ENCODE data around the gene TFDP1.

TFDP1 gene

DNA sequence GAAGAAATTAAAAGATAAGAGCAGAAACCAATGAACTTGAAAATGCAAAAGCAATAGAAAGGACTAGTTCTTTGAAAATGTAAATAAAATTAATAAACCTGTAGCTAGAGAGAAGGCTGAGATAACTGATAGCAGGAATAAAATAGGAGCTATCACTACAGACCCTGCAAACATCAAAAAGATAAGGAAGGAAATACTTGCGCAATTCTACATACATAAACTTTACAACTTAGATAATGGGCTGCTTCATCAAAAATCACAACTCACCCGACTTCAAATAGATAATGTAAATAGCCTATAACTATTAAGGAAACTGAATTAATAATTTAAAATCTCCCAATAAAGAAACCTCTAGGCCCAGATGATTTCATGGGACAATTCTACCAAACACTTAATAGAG, 77.0 kb downstream of the TFDP1 start:
- no peaks in the 10 kb centered on the region for H3K4me1 Mint-ChIP-seq
- peaks cover 15% of the 10 kb centered on the region for H3K27me3 Mint-ChIP-seq (ENCODE audit: low read depth)
- no peak overlapping the region for H3K27ac Mint-ChIP-seq
- no peaks in the 10 kb centered on the region for H3K36me3 Mint-ChIP-seq (ENCODE audit: low read depth)
- peaks cover 17% of the 10 kb centered on the region for H3K9me3 Mint-ChIP-seq
- TF ChIP-seq, protein P1, sequence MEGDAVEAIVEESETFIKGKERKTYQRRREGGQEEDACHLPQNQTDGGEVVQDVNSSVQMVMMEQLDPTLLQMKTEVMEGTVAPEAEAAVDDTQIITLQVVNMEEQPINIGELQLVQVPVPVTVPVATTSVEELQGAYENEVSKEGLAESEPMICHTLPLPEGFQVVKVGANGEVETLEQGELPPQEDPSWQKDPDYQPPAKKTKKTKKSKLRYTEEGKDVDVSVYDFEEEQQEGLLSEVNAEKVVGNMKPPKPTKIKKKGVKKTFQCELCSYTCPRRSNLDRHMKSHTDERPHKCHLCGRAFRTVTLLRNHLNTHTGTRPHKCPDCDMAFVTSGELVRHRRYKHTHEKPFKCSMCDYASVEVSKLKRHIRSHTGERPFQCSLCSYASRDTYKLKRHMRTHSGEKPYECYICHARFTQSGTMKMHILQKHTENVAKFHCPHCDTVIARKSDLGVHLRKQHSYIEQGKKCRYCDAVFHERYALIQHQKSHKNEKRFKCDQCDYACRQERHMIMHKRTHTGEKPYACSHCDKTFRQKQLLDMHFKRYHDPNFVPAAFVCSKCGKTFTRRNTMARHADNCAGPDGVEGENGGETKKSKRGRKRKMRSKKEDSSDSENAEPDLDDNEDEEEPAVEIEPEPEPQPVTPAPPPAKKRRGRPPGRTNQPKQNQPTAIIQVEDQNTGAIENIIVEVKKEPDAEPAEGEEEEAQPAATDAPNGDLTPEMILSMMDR (IDR thresholded peaks at IDR 0.05; ENCODE audit: unreplicated experiment in 3 of 3) = no peak
- no peak overlapping the region for H3K4me3 Mint-ChIP-seq

DNA sequence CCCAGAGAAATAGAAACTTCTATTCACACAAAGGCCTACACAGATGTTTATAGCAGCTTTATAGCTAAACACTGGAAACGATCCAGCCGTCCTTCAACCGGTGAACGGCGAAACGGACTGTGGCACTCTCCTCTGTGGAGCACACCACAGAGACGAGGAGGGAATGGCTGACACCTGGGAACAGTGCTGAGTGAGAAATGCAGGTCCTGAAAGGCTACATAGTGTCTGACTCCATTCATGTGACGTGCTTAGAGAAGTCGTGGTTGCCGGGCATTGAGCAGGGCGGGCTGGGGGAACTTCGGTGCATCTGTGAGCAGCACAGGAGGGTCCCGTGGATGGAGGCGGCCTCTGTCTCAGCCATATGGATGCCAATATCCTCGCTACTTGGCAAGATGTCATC, 79.4 kb downstream of the TFDP1 start:
- Mint-ChIP-seq H3K27me3 (ENCODE audit: low read depth) (peaks cover 18% of the 10 kb centered on the region), H3K9me3 (peaks cover 17% of the 10 kb centered on the region), H3K27ac (no peak overlapping the region), H3K4me1 (peaks cover 3% of the 10 kb centered on the region), H3K36me3 (ENCODE audit: low read depth) (no peaks in the 10 kb centered on the region), H3K4me3 (no peak overlapping the region)
- TF ChIP-seq, protein P1 (IDR thresholded peaks at IDR 0.05; ENCODE audit: unreplicated experiment in 3 of 3) = no peak

DNA sequence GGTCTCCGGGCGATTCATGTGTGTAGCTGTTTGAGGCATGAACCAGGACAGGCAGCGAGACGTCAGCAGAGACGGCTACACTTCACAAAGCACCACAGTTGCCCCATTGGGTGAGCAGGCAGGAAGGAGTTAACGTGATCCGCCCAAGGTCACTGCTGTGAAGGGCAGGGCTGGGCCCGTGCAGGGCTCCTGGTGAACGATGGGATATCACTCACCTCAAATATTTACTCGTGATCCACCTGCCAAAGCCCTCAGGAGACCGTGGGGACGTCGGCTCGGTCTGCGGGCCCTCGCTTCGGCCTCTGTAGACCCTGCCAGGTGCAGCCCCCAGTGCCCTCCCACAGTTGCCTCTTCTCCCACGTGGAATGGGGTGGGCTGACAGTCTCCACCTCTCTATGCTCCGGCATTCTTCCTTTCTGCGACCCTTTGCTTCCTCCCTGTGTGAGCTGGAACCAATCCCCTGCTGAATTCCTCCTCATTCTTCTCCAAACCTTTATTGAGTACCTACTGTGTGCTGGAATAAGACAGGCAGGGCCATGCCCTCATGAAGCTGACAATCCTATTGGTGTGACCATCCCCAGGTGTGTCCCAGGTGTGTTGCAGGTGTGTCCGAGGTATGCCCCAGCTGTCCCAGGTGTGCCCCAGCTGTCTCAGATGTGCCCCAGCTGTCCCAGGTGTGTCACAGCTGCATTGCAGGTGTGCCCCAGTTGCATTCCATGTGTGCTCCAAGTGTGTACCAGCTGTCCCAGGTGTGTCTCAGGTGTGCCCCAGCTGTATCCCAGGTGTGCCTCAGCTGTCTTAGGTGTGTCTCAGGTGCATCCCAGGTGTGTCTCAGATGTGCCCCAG, 80.4 kb downstream of the TFDP1 start:
- H3K9me3 Mint-ChIP-seq = peaks cover 17% of the 10 kb centered on the region
- H3K27ac Mint-ChIP-seq = no peak overlapping the region
- H3K4me1 Mint-ChIP-seq = peaks cover 5% of the 10 kb centered on the region
- TF ChIP-seq, protein P1 (IDR thresholded peaks at IDR 0.05; ENCODE audit: unreplicated experiment in 3 of 3) = no peak
- no peaks in the 10 kb centered on the region for H3K36me3 Mint-ChIP-seq (ENCODE audit: low read depth)
- peaks cover 19% of the 10 kb centered on the region for H3K27me3 Mint-ChIP-seq (ENCODE audit: low read depth)
- no peak overlapping the region for H3K4me3 Mint-ChIP-seq

DNA sequence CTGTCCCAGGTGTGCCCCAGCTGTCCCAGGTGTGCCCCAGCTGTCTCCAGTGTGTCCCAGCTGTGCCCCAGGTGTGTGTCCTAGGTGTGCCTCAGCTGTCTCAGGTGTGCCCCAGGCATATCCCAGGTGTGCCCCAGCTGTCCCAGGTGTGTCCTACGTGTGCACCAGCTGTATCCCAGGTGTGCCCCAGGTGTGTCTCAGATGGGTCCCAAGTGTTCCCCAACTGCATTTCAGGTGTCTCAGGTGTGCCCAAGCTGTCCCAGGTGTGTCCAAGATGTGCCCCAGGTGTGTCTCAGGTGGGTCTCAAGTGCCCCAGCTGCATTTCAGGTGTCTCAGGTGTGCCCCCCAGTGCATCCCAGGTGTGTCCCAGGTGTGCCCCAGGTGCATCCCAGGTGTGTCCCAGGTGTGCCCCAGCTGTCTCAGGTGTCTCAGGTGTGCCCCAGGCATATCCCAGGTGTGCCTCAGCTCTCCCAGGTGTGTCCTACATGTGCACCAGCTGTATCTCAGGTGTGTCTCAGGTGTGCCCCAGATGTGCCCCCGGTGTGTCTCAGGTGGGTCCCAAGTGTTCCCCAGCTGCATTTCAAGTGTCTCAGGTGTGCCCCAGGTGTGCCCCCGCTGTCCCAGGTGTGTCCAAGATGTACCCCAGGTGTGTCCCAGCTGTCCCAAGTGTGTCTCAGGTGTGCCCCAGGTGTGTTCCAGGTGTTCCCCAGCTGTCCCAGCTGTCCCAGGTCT, 81.2 kb downstream of the TFDP1 start:
- Mint-ChIP-seq H3K9me3 (peaks cover 15% of the 10 kb centered on the region), H3K36me3 (ENCODE audit: low read depth) (no peaks in the 10 kb centered on the region), H3K4me1 (peaks cover 5% of the 10 kb centered on the region), H3K4me3 (no peak overlapping the region), H3K27ac (no peak overlapping the region), H3K27me3 (ENCODE audit: low read depth) (peaks cover 19% of the 10 kb centered on the region)
- TF ChIP-seq, protein P1 (IDR thresholded peaks at IDR 0.05; ENCODE audit: unreplicated experiment in 3 of 3) = no peak

DNA sequence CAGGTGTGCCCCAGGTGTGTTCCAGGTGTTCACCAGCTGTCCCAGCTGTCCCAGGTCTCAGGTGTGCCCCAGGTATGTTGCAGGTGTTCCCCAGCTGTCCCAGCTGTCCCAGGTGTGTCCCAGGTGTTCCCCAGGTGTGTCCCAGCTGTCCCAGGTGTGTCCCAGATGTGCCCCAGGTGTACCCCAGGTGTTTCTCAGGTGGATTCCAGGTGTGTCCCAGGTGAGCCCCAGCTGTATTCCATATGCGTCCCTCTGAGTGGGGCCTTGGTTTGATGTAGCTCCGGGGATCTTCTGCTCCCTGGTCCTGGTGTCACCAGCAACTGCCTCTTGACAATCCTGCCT, 81.7 kb downstream of the TFDP1 start:
- Mint-ChIP-seq H3K4me1 (peaks cover 5% of the 10 kb centered on the region), H3K27ac (no peak overlapping the region), H3K36me3 (ENCODE audit: low read depth) (no peaks in the 10 kb centered on the region), H3K9me3 (peaks cover 10% of the 10 kb centered on the region), H3K4me3 (no peak overlapping the region), H3K27me3 (ENCODE audit: low read depth) (peaks cover 19% of the 10 kb centered on the region)
- TF ChIP-seq, protein P1 (IDR thresholded peaks at IDR 0.05; ENCODE audit: unreplicated experiment in 3 of 3) = no peak

Measured in nephron (organoid).